22Rv1 (cell line): ENCODE data around the gene ITGB7.

Source experiments
- H3K27ac ChIP-seq: fragments of 450-650 bp; 2 replicates; pipeline ENCODE4 v1.5.1; 2017
- CTCF ChIP-seq: fragments of 450-650 bp; IDR thresholded peaks from 2 replicates; pipeline ENCODE4 v1.5.1; 2017; ENCODE audit warnings: mild to moderate bottlenecking
- ZFX ChIP-seq: fragments of 450-650 bp; IDR thresholded peaks from 2 replicates; pipeline ENCODE4 v1.6.1; 2017; ENCODE audit warnings: antibody characterized with exemption, borderline replicate concordance

ITGB7 gene

GRCh38 chr12:53195516-53196420 is 11.3 kb downstream of the ITGB7 start:
- H3K27ac ChIP-seq, result no peak overlapping the region
- no peak for TF ChIP-seq CTCF
- TF ChIP-seq ZFX, result no peak

- no peak overlapping the region for H3K27ac ChIP-seq
- no peak for TF ChIP-seq ZFX
- no peak for TF ChIP-seq CTCF
These were observed 12.1 kb downstream of the ITGB7 start for GRCh38 chr12:53194973-53195372.

DNA sequence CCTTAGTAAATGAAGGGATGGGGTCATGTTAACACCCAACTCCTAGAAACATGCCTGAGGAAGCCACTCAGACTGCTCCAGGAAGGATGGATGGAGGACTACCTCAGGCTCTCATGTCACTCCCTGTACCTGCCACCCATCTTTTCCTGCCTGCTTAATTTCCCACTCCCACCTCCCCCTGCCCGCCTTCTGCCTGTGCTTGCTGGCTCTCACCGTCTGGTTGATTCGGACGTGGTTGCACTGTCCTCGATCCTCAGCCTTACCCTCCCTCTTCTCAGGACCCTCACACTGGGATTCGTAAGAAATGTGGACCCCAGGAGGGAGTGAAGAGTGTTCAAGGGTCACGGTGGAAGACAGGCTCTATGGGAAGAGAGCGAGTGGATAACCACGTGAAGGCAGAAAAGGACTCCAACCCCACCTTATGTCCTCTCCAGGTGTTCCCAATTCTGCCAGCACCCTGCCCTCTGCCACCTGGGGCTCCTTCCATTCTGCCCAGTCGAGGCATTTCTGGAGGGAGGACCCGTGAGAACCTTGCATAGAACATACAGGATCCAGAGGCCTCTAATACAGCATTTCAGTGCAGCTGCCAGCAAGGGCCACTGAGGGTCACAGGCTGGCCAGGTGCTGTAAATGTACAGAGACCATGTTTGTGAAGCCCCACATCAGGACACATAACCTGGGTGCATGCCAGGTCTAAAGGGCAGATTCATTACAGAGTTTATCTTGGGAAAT is 12.9 kb downstream of the ITGB7 start:
- no peak overlapping the region for H3K27ac ChIP-seq
- TF ChIP-seq CTCF (no peak), ZFX (no peak)

GRCh38 chr12:53193040-53193439 is 14.0 kb downstream of the ITGB7 start:
- TF ChIP-seq ZFX (no peak), CTCF (no peak)
- no peak overlapping the region for H3K27ac ChIP-seq

- no peak overlapping the region for H3K27ac ChIP-seq
- TF ChIP-seq ZFX (no peak), CTCF (no peak)
These were observed 14.5 kb downstream of the ITGB7 start for GRCh38 chr12:53192531-53193021.

DNA sequence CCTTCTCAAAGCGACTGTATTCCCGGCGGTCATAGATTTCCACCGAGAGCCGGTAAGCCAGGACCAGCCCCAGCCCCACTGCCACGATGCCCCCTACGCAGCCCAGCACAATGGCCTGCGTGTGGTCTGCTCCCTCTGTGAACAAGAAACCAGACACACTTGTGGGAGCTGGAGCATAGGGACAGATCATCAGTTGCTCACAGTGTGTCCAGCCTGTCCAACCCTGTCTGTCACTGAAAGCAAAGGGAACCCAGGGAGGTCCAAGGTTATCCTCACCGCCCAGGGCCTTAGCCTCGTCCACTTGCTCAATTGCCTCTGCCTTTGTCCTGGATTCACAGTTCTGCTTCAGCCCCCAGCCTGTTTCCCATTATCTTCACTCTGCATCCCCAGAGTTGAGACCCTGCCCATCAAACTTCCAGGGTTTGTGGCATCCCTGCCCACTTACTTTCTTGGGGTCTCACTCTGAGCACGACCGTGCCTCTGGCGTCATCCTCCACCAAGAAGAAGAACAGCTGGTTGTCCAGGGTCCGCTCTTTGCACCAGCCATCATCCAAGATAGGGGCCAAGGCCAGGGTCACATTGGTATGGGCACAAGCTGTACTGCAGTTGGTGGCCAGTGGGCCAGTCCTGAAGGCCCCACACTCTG is 15.0 kb downstream of the ITGB7 start:
- no peak for TF ChIP-seq ZFX
- no peak for TF ChIP-seq CTCF
- no peak overlapping the region for H3K27ac ChIP-seq
